GM12878 (cell line): ENCODE data around the gene ILRUN.
"Not testable (repeated sequence)": the region's sequence is repeated elsewhere in the genome, so short reads cannot be mapped to it uniquely, and the experiment has no call there.

Experiments
- BCL3 ChIP-seq: IDR thresholded peaks from 2 replicates; pipeline ENCODE4 v1.6.1; 2011; ENCODE audit warnings: borderline replicate concordance, low read depth, mild to moderate bottlenecking, moderate library complexity, low read length; ENCODE audit not compliant: insufficient read depth, poor library complexity, severe bottlenecking
- MAX ChIP-seq: IDR thresholded peaks from 2 replicates; pipeline ENCODE4 v1.6.1; 2012; ENCODE audit warnings: low read depth, low read length, improper control_type of control experiment
- NBN ChIP-seq: fragments of 450-650 bp; IDR thresholded peaks from 2 replicates; pipeline ENCODE4 v1.6.1; 2016
- ZSCAN29 ChIP-seq: fragments of 450-650 bp; IDR thresholded peaks from 2 replicates; pipeline ENCODE4 v1.6.1; 2017; ENCODE audit warnings: mild to moderate bottlenecking, moderate library complexity

DNA sequence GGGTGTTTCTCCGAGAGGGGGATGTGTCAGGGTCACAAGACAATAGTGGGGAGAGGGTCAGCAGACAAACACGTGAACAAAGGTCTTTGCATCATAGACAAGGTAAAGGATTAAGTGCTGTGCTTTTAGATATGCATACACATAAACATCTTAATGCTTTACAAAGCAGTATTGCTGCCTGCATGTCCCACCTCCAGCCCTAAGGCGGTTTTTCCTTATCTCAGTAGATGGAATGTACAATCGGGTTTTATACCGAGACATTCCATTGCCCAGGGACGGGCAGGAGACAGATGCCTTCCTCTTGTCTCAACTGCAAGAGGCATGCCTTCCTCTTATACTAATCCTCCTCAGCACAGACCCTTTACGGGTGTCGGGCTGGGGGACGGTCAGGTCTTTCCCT is 23.1 kb upstream of the ILRUN start:
- TF ChIP-seq ZSCAN29, MAX, BCL3, NBN: not testable (repeated sequence)
